ENCODE results near the gene PDPK1.
A peak's percentile ranks its signal among the peaks of the same experiment; 100 is the strongest.
"Not testable (repeated sequence)": the region's sequence is repeated elsewhere in the genome, so short reads cannot be mapped to it uniquely, and the experiment has no call there.

The PDPK1 gene

GRCh38 chr16:2531696-2532493 is 5.9 kb upstream of the PDPK1 start:
- peak; percentile 95 to 99 (median 98) for DNase-seq
- intact Hi-C loops (cut with DNase I), result loop anchor here (10.0 kb wide), 1 partner anchor 63 kb away; no protein-coding TSS in a partner anchor

- intact Hi-C loops (cut with DNase I), result loop anchor here (10.0 kb wide), 1 partner anchor 62 kb away; no protein-coding TSS in a partner anchor
- DNase-seq, result peak; percentile 53 to 90 (median 75)
Measured at GRCh38 chr16:2532494-2533141, 5.2 kb upstream of the PDPK1 start.

GRCh38 chr16:2533142-2533755 is 4.6 kb upstream of the PDPK1 start:
- peak in 1 of 42 donors; percentile 1 for DNase-seq
- intact Hi-C loops (cut with DNase I), result loop anchor here (10.0 kb wide), 1 partner anchor 62 kb away; no protein-coding TSS in a partner anchor

GRCh38 chr16:2533912-2534311 is 3.9 kb upstream of the PDPK1 start:
- intact Hi-C loops (cut with DNase I), result loop anchor here (10.0 kb wide), 1 partner anchor 61 kb away; no protein-coding TSS in a partner anchor
- peak in 1 of 42 donors; percentile 1 for DNase-seq

- DNase-seq, result not testable (repeated sequence)
- intact Hi-C loops (cut with DNase I), result loop anchor here (10.0 kb wide), 1 partner anchor 60 kb away; no protein-coding TSS in a partner anchor
Measured at GRCh38 chr16:2534335-2534734, 3.5 kb upstream of the PDPK1 start.

- intact Hi-C loops (cut with DNase I), result loop anchor here (10.0 kb wide), 1 partner anchor 59 kb away; no protein-coding TSS in a partner anchor
- DNase-seq, result peak in 3 of 42 donors; percentile 2 to 19 (median 4)
Measured at GRCh38 chr16:2535625-2536013, 2.2 kb upstream of the PDPK1 start.

GRCh38 chr16:2539192-2539844 is 1.5 kb downstream of the PDPK1 start:
- intact Hi-C loops (cut with DNase I), result loop anchor here (10.0 kb wide), 1 partner anchor 55 kb away; no protein-coding TSS in a partner anchor
- peak in 1 of 42 donors; percentile 1 for DNase-seq

GRCh38 chr16:2539845-2540458 is 2.1 kb downstream of the PDPK1 start:
- intact Hi-C loops (cut with DNase I), result loop anchor here (10.0 kb wide), 1 partner anchor 55 kb away; no protein-coding TSS in a partner anchor
- peak in 31 of 42 donors; percentile 27 to 83 (median 55) for DNase-seq

- intact Hi-C loops (cut with DNase I), result not testable (repeated sequence)
- peak in 1 of 42 donors; percentile 25 for DNase-seq
Measured at GRCh38 chr16:2540912-2541311, 3.1 kb downstream of the PDPK1 start.

- DNase-seq; intact Hi-C loops (cut with DNase I): not testable (repeated sequence)
Measured at GRCh38 chr16:2541409-2541808, 3.6 kb downstream of the PDPK1 start.

GRCh38 chr16:2543771-2544170 is 6.0 kb downstream of the PDPK1 start:
- DNase-seq, result peak in 1 of 42 donors; percentile 37

GRCh38 chr16:2550283-2550878 is 12.6 kb downstream of the PDPK1 start:
- intact Hi-C loops (cut with DNase I); DNase-seq: not testable (repeated sequence)

More at GRCh38 chr16:2543771-2544170, 6.0 kb downstream of the PDPK1 start:
- intact Hi-C loops (cut with DNase I), result not testable (repeated sequence)

GRCh38 chr16:2551420-2551889 is 13.6 kb downstream of the PDPK1 start:
- peak in 3 of 42 donors; percentile 6 to 14 (median 8) for DNase-seq

GRCh38 chr16:2554709-2555425 is 17.0 kb downstream of the PDPK1 start:
- intact Hi-C loops (cut with DNase I); DNase-seq: not testable (repeated sequence)

More at GRCh38 chr16:2551420-2551889, 13.6 kb downstream of the PDPK1 start:
- intact Hi-C loops (cut with DNase I), result not testable (repeated sequence)

GRCh38 chr16:2557150-2557549 is 19.3 kb downstream of the PDPK1 start:
- intact Hi-C loops (cut with DNase I), result not testable (repeated sequence)

GRCh38 chr16:2560131-2560797 is 22.4 kb downstream of the PDPK1 start:
- intact Hi-C loops (cut with DNase I), result not testable (repeated sequence)
- peak in 2 of 42 donors; percentile 4 to 10 for DNase-seq

More at GRCh38 chr16:2557150-2557549, 19.3 kb downstream of the PDPK1 start:
- peak in 14 of 42 donors; percentile 9 to 49 (median 29) for DNase-seq
